Body of pancreas (tissue), 4 donors: ENCODE measurements around the gene ARSG. TPM values are rescaled to one million over a fixed set of nuclear protein-coding genes. Genes with fewer than 3 reads are reported as not detected.
"Not testable (repeated sequence)": the region's sequence is repeated elsewhere in the genome, so short reads cannot be mapped to it uniquely, and the experiment has no call there.

Experiments used
- ATAC-seq: fragments of 150-250 bp; one replicate; pipeline ENCODE4 v1.9.1; 2016
- DNase-seq, 4 donors: peaks; one replicate each; pipeline ENCODE4 v3.0.0-alpha.2; 2019
- H3K27ac ChIP-seq, 4 donors: fragments of 200-600 bp; sonication (generic); 1 replicate in 3 of 4; 2 replicates in 1 of 4; pipeline versions ENCODE4 v1.5.1 to v1.6.1; 2016 to 2019; ENCODE audit warnings: mild to moderate bottlenecking in 1 of 4, mixed read lengths in 1 of 4, moderate library complexity in 1 of 4
- H3K27me3 ChIP-seq, 2 donors: fragments of 200-600 bp; sonication (generic); one replicate each; pipeline ENCODE4 v1.6.0; 2016; ENCODE audit warnings: mild to moderate bottlenecking in 1 of 2
- H3K36me3 ChIP-seq, 2 donors: fragments of 200-600 bp; sonication (generic); replicated peaks in 1 of 2; 2 replicates each; pipeline ENCODE4 v1.5.1; 2016; ENCODE audit warnings: low read depth in 2 of 2; ENCODE audit not compliant: insufficient read depth in 1 of 2
- H3K4me1 ChIP-seq: fragments of 200-600 bp; sonication (generic); one replicate; pipeline ENCODE4 v1.6.0; 2016
- H3K4me3 ChIP-seq, 2 donors: fragments of 200-600 bp; sonication (generic); 1 replicate in 1 of 2; 2 replicates in 1 of 2; pipeline ENCODE4 v1.5.1; 2016 to 2019
- H3K9me3 ChIP-seq, 3 donors: fragments of 200-600 bp; sonication (generic); 1 replicate in 2 of 3; 2 replicates in 1 of 3; pipeline ENCODE4 v1.5.1; 2016
- POLR2A ChIP-seq, 3 donors: fragments of 450-650 bp; IDR thresholded peaks; one replicate each; pipeline ENCODE4 v1.6.1; 2016; ENCODE audit warnings: antibody characterized with exemption in 3 of 3, mild to moderate bottlenecking in 2 of 3
- WGBS, 2 donors: methylation state at CpG; one replicate each; pipeline ENCODE4 v1.1.5; 2017; 5-methylcytosine and 5-hydroxymethylcytosine counted together
- intact Hi-C: fragments of 100-400 bp; cut with DNase I; formaldehyde crosslinking; loops from one replicate; pipeline ENCODE4 v1.15.1; 2023
- total RNA-seq, 2 donors: library from RNA; depleted of rRNA; stranded (reverse); fragments of >200 nt; gene quantifications; one replicate each; pipeline ENCODE4 v1.1.0, GENCODE V29; 2016
- TF ChIP-seq, protein P1 (sequence below), 7 experiments: fragments of 450-650 bp in 4 of 7; fragments of 200-600 bp in 3 of 7; sonication (generic) in 3 of 7; IDR thresholded peaks; one replicate each; pipeline ENCODE4 v1.5.1; 2016 to 2019; ENCODE audit warnings: antibody characterized with exemption in 7 of 7

Gene ARSG
- total RNA-seq, 2 donors from 2014 or later, result 0.52 to 1.6 TPM

DNA sequence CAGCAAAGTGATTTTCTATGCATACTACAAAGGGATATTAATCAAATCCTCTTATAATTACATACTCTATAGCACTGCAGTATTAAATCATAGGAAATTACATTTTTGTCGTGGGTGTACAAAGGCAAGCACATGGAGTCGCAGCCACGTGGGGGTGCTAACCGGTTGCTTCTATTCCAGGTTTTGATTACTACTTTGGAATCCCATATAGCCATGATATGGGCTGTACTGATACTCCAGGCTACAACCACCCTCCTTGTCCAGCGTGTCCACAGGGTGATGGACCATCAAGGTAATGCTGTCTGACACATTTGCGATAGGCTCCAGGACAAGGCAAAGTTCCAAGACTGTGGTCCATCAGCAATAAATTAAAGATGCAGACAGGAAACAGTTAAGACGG is 60.1 kb downstream of the ARSG start:
- Histone ChIP-seq H3K4me1 (no peaks in the 10 kb centered on the region), H3K36me3 (no peaks in the 10 kb centered on the region), H3K9me3 (no peaks in the 10 kb centered on the region), H3K27ac (no peak overlapping the region), H3K27me3 (no peaks in the 10 kb centered on the region), H3K4me3 (no peak overlapping the region)
- ATAC-seq, result peak; percentile 30
- 56 to 64% methylated on average over 7 of the region's 7 CpGs for WGBS, 2 donors
- DNase-seq, result peak in 2 of 4 donors; percentile 36 to 37
- intact Hi-C loops, result no loop called here
- TF ChIP-seq, protein P1, sequence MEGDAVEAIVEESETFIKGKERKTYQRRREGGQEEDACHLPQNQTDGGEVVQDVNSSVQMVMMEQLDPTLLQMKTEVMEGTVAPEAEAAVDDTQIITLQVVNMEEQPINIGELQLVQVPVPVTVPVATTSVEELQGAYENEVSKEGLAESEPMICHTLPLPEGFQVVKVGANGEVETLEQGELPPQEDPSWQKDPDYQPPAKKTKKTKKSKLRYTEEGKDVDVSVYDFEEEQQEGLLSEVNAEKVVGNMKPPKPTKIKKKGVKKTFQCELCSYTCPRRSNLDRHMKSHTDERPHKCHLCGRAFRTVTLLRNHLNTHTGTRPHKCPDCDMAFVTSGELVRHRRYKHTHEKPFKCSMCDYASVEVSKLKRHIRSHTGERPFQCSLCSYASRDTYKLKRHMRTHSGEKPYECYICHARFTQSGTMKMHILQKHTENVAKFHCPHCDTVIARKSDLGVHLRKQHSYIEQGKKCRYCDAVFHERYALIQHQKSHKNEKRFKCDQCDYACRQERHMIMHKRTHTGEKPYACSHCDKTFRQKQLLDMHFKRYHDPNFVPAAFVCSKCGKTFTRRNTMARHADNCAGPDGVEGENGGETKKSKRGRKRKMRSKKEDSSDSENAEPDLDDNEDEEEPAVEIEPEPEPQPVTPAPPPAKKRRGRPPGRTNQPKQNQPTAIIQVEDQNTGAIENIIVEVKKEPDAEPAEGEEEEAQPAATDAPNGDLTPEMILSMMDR (IDR thresholded peaks at IDR 0.05), result peak in 5 of 7 experiments; percentile 7 to 39 (median 21)
- TF ChIP-seq POLR2A (IDR thresholded peaks at IDR 0.05), result no peak

DNA sequence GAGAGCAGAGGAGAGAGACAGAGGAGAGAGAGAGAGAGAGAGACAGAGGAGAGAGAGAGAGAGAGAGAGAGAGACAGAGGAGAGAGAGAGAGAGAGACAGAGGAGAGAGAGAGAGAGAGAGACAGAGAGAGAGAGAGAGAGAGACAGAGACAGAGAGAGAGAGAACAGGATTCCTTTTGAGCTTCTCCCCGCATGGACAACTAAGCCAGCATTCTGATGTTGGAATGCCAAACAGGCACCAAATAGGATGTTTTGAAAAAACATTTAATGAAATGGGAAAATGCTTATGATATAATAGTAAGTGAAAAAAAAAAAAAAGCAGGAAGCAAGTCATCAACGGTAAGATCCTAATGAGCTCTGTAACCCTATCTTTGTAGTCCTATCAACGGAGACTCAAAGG is 60.7 kb downstream of the ARSG start:
- ATAC-seq (no peak), DNase-seq (no peak)
- H3K27me3 ChIP-seq, result no peaks in the 10 kb centered on the region
- H3K36me3 ChIP-seq, result no peaks in the 10 kb centered on the region
- no peaks in the 10 kb centered on the region for H3K9me3 ChIP-seq
- no peaks in the 10 kb centered on the region for H3K4me1 ChIP-seq
- intact Hi-C loops, result no loop called here
- H3K27ac ChIP-seq, result no peak overlapping the region
- H3K4me3 ChIP-seq, result no peak overlapping the region
- TF ChIP-seq POLR2A (IDR thresholded peaks at IDR 0.05), result no peak
- TF ChIP-seq, protein P1 (IDR thresholded peaks at IDR 0.05), result no peak
- WGBS, 2 donors, result 66 to 77% methylated on average over 3 of the region's 3 CpGs

DNA sequence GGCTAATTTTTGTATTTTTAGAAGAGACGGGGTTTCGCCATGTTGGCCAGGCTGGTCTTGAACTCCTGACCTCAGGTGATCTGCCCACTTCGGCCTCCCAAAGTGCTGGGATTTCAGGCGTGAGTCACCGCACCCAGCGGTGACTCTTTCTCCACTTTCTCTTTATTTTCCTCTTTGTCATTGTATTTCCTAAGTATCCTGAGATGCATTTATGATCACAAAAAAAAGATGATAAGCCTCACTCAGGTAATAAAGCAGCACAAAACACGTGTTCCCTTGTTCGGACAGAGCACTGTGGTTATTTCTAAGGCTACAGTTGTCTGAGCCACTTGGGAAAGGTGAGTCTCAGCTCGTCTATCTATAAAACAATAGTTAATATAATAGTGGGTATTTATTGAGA is 61.4 kb downstream of the ARSG start:
- H3K4me1 ChIP-seq, intact Hi-C loops, H3K9me3 ChIP-seq, ATAC-seq, H3K4me3 ChIP-seq, H3K27ac ChIP-seq, H3K36me3 ChIP-seq, DNase-seq, H3K27me3 ChIP-seq: not testable (repeated sequence)
- WGBS, 2 donors, result 87 to 88% methylated on average over 9 of the region's 9 CpGs

DNA sequence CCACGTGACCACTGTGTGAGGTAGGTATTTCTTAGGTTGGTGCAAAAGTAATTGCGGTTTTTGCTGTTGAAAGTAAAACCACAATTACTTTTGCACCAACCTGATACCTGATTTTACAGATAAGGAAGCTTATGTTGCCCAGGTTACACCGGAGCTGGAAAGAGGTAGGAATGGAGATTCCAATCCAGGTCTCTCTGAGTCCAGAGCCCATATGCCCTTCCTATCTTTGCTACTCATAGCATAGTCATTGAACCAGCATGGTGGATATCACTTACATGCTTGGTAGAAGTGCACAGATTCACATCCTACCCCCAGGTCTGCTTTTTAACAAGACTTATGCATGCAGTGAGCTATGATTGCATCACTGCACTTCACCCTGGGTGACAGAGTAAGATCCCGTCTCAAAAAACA is 61.8 kb downstream of the ARSG start:
- WGBS, 2 donors, result 73 to 86% methylated on average over 4 of the region's 4 CpGs
- no peak for TF ChIP-seq POLR2A (IDR thresholded peaks at IDR 0.05)
- TF ChIP-seq, protein P1 (IDR thresholded peaks at IDR 0.05), result no peak
- Histone ChIP-seq H3K27me3 (no peaks in the 10 kb centered on the region), H3K36me3 (no peaks in the 10 kb centered on the region), H3K4me1 (no peaks in the 10 kb centered on the region), H3K4me3 (no peak overlapping the region), H3K27ac (no peak overlapping the region), H3K9me3 (no peaks in the 10 kb centered on the region)
- ATAC-seq, result no peak
- intact Hi-C loops, result no loop called here
- DNase-seq, result no peak

GRCh38 chr17:68354311-68354710 is 63.0 kb downstream of the ARSG start:
- H3K9me3 ChIP-seq, H3K27me3 ChIP-seq, H3K4me1 ChIP-seq, H3K36me3 ChIP-seq, DNase-seq, H3K27ac ChIP-seq, ATAC-seq, H3K4me3 ChIP-seq, intact Hi-C loops: not testable (repeated sequence)
- 73 to 74% methylated on average over 2 of the region's 2 CpGs for WGBS, 2 donors

GRCh38 chr17:68355108-68355507 is 63.8 kb downstream of the ARSG start:
- H3K27ac ChIP-seq, DNase-seq, intact Hi-C loops, H3K4me3 ChIP-seq, H3K4me1 ChIP-seq, H3K36me3 ChIP-seq, H3K27me3 ChIP-seq, ATAC-seq, H3K9me3 ChIP-seq: not testable (repeated sequence)
- WGBS, 2 donors, result 85 to 86% methylated on average over 5 of the region's 5 CpGs
